B cell (primary cell): ENCODE measurements around the gene HOXB6.

Experiments used
- EZH2 ChIP-seq: IDR thresholded peaks from 2 replicates; pipeline ENCODE4 v1.6.1; 2012; ENCODE audit warnings: borderline replicate concordance, low read depth, mild to moderate bottlenecking, moderate library complexity, low read length; ENCODE audit not compliant: insufficient read depth, poor library complexity, severe bottlenecking
- TF ChIP-seq, protein P1 (sequence below): fragments of 200-600 bp; IDR thresholded peaks from one replicate; pipeline ENCODE4 v1.8.0; 2022; ENCODE audit warnings: antibody characterized with exemption, mild to moderate bottlenecking

DNA sequence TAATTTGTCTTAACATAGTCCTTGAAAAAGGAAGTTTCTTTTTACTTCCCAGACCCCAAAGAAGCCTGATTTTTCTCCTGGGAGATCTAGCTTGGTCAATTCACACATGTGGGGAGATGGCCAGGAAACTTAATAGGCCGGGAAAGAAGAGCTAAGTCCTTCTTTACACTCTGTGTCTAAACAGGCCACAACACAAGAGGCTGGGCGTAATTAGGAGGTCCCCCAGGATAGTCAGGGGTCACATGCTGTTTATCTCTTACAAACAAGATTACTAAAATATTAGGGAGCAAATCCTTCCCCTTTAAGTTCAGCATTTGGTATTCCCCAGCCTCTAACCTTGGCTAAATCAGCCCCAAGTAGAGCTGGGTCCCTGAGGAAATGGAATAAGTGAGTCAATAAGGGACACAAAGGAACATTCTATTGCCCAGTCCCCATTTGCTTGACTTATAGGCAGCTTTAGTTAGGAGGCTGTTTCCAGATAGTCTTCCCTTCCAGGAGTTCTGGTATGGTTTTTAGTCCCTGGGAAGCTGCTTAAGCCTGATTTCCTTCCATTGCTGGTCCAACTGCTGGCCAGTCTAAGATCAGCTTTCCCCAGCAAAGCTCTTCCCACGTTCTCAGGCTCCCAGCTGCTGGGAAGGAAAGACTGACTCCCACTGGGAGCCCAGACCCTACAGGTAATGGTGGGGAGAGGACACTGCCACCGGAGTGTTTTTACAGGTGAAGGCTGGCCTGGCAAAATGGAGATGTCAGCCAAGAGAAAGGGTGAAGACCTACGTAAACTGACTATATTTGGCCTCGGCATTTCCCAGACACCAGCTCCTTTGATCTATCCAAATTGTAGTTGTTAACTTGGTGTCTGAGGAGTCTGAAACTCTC, 35.4 kb upstream of the HOXB6 start:
- TF ChIP-seq, protein P1, sequence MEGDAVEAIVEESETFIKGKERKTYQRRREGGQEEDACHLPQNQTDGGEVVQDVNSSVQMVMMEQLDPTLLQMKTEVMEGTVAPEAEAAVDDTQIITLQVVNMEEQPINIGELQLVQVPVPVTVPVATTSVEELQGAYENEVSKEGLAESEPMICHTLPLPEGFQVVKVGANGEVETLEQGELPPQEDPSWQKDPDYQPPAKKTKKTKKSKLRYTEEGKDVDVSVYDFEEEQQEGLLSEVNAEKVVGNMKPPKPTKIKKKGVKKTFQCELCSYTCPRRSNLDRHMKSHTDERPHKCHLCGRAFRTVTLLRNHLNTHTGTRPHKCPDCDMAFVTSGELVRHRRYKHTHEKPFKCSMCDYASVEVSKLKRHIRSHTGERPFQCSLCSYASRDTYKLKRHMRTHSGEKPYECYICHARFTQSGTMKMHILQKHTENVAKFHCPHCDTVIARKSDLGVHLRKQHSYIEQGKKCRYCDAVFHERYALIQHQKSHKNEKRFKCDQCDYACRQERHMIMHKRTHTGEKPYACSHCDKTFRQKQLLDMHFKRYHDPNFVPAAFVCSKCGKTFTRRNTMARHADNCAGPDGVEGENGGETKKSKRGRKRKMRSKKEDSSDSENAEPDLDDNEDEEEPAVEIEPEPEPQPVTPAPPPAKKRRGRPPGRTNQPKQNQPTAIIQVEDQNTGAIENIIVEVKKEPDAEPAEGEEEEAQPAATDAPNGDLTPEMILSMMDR = no peak
- TF ChIP-seq EZH2 = no peak
